Measurements from ENCODE around the gene ABCG1. TPM values are rescaled to one million over a fixed set of nuclear protein-coding genes. Genes with fewer than 3 reads are reported as not detected.

Gene ABCG1
- total RNA-seq, 1 donor from 2014 or later = 1.3 TPM

- H3K4me2 ChIP-seq (ENCODE audit: low read length) = no peak overlapping the region
- no peak overlapping the region for H2AFZ ChIP-seq (ENCODE audit: low read depth, low read length)
- H3K27ac ChIP-seq (ENCODE audit: low read depth, low read length) = no peak overlapping the region
- Mint-ChIP-seq H3K9me3 (ENCODE audit: unreplicated experiment) (no peaks in the 10 kb centered on the region), H3K27ac (ENCODE audit: unreplicated experiment) (no peak overlapping the region), H3K4me3 (ENCODE audit: unreplicated experiment) (no peak overlapping the region), H3K4me1 (ENCODE audit: low read depth, unreplicated experiment) (peaks cover 3% of the 10 kb centered on the region), H3K27me3 (ENCODE audit: low read depth, unreplicated experiment) (peaks cover 63% of the 10 kb centered on the region), H3K36me3 (ENCODE audit: low read depth, unreplicated experiment) (no peaks in the 10 kb centered on the region)
- H3K4me3 ChIP-seq (ENCODE audit: insufficient read depth, low read depth, low read length) = no peak overlapping the region
- no peaks in the 10 kb centered on the region for H3K9me3 ChIP-seq (ENCODE audit: insufficient read depth, low read depth, low read length)
- H3K79me2 ChIP-seq (ENCODE audit: insufficient read depth, low read length) = no peaks in the 10 kb centered on the region
- no peaks in the 10 kb centered on the region for H4K20me1 ChIP-seq (ENCODE audit: insufficient read depth, low read length)
- TF ChIP-seq EZH2 (IDR thresholded peaks at IDR 0.05; ENCODE audit: insufficient read depth, low read length) = no peak
- TF ChIP-seq, protein P1, sequence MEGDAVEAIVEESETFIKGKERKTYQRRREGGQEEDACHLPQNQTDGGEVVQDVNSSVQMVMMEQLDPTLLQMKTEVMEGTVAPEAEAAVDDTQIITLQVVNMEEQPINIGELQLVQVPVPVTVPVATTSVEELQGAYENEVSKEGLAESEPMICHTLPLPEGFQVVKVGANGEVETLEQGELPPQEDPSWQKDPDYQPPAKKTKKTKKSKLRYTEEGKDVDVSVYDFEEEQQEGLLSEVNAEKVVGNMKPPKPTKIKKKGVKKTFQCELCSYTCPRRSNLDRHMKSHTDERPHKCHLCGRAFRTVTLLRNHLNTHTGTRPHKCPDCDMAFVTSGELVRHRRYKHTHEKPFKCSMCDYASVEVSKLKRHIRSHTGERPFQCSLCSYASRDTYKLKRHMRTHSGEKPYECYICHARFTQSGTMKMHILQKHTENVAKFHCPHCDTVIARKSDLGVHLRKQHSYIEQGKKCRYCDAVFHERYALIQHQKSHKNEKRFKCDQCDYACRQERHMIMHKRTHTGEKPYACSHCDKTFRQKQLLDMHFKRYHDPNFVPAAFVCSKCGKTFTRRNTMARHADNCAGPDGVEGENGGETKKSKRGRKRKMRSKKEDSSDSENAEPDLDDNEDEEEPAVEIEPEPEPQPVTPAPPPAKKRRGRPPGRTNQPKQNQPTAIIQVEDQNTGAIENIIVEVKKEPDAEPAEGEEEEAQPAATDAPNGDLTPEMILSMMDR (IDR thresholded peaks at IDR 0.05; ENCODE audit: insufficient read depth, low read depth, low read length) = no peak
- DNase-seq (ENCODE audit: low read depth) = no peak
- H3K27me3 ChIP-seq (ENCODE audit: insufficient read depth, low read length) = peaks cover 11% of the 10 kb centered on the region
- H3K36me3 ChIP-seq (ENCODE audit: insufficient read depth, low read length) = no peaks in the 10 kb centered on the region
- no peak for FAIRE-seq
- H3K9ac ChIP-seq (ENCODE audit: low read length) = no peak overlapping the region
- no peaks in the 10 kb centered on the region for H3K4me1 ChIP-seq (ENCODE audit: insufficient read depth, low read length)
Observed at GRCh38 chr21:42308161-42308913, 89.4 kb downstream of the ABCG1 start.

DNA sequence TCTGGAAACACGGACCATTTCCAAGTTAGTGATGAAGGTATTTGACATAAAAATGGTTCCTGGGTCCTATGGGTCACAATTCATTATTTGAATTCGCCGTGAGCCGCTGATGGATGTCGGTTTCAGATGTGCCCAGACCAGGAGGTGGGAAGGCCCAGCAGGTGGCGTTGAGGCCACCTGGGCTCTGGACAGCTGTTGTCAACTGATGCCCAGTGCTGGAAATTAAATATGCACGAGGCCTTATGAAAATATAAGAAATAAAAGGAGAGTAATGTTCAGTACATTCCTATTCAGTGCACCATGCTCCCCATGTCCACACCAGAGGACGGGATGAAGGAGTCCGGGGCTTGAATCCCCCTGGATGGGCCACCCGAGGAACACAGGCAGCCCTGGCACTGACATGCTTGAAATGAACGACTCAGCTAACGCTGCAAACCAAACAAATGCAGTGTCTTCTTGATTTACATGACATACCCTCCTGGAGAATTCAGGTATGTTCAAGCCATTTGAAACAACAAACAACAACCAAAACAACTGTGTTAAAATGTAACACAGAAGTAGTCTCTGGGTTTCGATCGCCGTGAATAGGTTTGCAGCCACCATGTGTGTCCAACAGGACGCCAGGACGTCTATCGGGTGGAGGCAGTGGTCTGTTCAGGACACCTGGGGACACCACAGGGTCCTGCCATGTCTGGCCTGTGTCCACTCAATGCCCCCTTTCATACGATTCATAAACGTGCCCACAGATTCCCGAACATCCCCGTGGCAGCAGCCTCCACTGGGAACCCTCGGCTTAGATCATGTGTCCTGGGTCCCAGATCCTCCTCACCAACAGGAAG, 90.2 kb downstream of the ABCG1 start:
- H3K9me3 Mint-ChIP-seq (ENCODE audit: unreplicated experiment) = no peaks in the 10 kb centered on the region
- no peak for TF ChIP-seq EZH2 (IDR thresholded peaks at IDR 0.05; ENCODE audit: insufficient read depth, low read length)
- TF ChIP-seq, protein P1 (IDR thresholded peaks at IDR 0.05; ENCODE audit: insufficient read depth, low read depth, low read length) = no peak
- H3K9ac ChIP-seq (ENCODE audit: low read length) = no peak overlapping the region
- no peak overlapping the region for H3K4me2 ChIP-seq (ENCODE audit: low read length)
- no peak for FAIRE-seq
- no peak overlapping the region for H3K27ac ChIP-seq (ENCODE audit: low read depth, low read length)
- H3K4me1 Mint-ChIP-seq (ENCODE audit: low read depth, unreplicated experiment) = peaks cover 3% of the 10 kb centered on the region
- H3K79me2 ChIP-seq (ENCODE audit: insufficient read depth, low read length) = no peaks in the 10 kb centered on the region
- no peaks in the 10 kb centered on the region for H4K20me1 ChIP-seq (ENCODE audit: insufficient read depth, low read length)
- no peak overlapping the region for H3K4me3 Mint-ChIP-seq (ENCODE audit: unreplicated experiment)
- no peaks in the 10 kb centered on the region for H3K36me3 Mint-ChIP-seq (ENCODE audit: low read depth, unreplicated experiment)
- H3K27me3 ChIP-seq (ENCODE audit: insufficient read depth, low read length) = peaks cover 17% of the 10 kb centered on the region
- no peaks in the 10 kb centered on the region for H3K36me3 ChIP-seq (ENCODE audit: insufficient read depth, low read length)
- H3K27ac Mint-ChIP-seq (ENCODE audit: unreplicated experiment) = no peak overlapping the region
- no peaks in the 10 kb centered on the region for H3K9me3 ChIP-seq (ENCODE audit: insufficient read depth, low read depth, low read length)
- H3K4me3 ChIP-seq (ENCODE audit: insufficient read depth, low read depth, low read length) = no peak overlapping the region
- DNase-seq (ENCODE audit: low read depth) = no peak
- H2AFZ ChIP-seq (ENCODE audit: low read depth, low read length) = no peak overlapping the region
- H3K27me3 Mint-ChIP-seq (ENCODE audit: low read depth, unreplicated experiment) = peaks cover 66% of the 10 kb centered on the region
- H3K4me1 ChIP-seq (ENCODE audit: insufficient read depth, low read length) = no peaks in the 10 kb centered on the region

Data from astrocyte (in vitro differentiated cells and primary cell).